ENCODE results near the gene TRAF3. TPM values are rescaled to one million over a fixed set of nuclear protein-coding genes. Genes with fewer than 3 reads are reported as not detected.

The TRAF3 gene
- total RNA-seq, 1 donor, result 19.5 TPM

Small RNA genes within 50 kb of the gene (small RNA-seq; reads per million reads assigned to genes)
- gene RNU6-1316P, result not detected

Other genes with a start within 250 kb of the TRAF3 start
- gene RCOR1, start 184.8 kb upstream of the TRAF3 start, total RNA-seq, result 11.6 and 13.3 TPM in 2 replicates
- under 0.01 and 0.29 TPM in 2 replicates for gene AMN, start 145.2 kb downstream of the TRAF3 start, total RNA-seq